Measurements from ENCODE around the gene LTBP4. TPM values are rescaled to one million over a fixed set of nuclear protein-coding genes. Genes with fewer than 3 reads are reported as not detected.

Gene LTBP4
- total RNA-seq, 6 experiments from 2014 or later, result 19.3 to 40.8 (median 34.4) TPM

GRCh38 chr19:40581531-40581930 lies 19.6 kb upstream of the LTBP4 start:
- intact Hi-C loops (cut with DNase I), result no loop called here
- Histone ChIP-seq H3K27ac (no peak overlapping the region), H3K4me3 (no peak overlapping the region), H3K9me3 (no peaks in the 10 kb centered on the region), H3K4me1 (peaks cover 0 to 5% (median 0%) of the 10 kb centered on the region in 4 donors), H3K27me3 (no peaks in the 10 kb centered on the region), H3K36me3 (peaks cover 0 to 14% (median 6%) of the 10 kb centered on the region in 4 donors)
- ATAC-seq (no peak), DNase-seq (no peak)
- 96% methylated on average over 5 of the region's 5 CpGs for WGBS (ENCODE audit: insufficient coverage, low coverage, low lambda C conversion rate, missing lambda C conversion rate)
- TF ChIP-seq POLR2A (IDR thresholded peaks at IDR 0.05) (no peak), CTCF (IDR thresholded peaks at IDR 0.05) (no peak)

- intact Hi-C loops (cut with DNase I), result no loop called here
- Histone ChIP-seq H3K27ac (no peak overlapping the region), H3K36me3 (peaks cover 0 to 18% (median 6%) of the 10 kb centered on the region in 4 donors), H3K4me1 (peaks cover 0 to 2% (median 0%) of the 10 kb centered on the region in 4 donors), H3K9me3 (no peaks in the 10 kb centered on the region), H3K4me3 (no peak overlapping the region), H3K27me3 (no peaks in the 10 kb centered on the region)
- WGBS (ENCODE audit: insufficient coverage, low coverage, low lambda C conversion rate, missing lambda C conversion rate), result 70% methylated on average over 2 of the region's 2 CpGs
- DNase-seq (no peak), ATAC-seq (no peak)
- TF ChIP-seq POLR2A (IDR thresholded peaks at IDR 0.05), result no peak
- TF ChIP-seq CTCF (IDR thresholded peaks at IDR 0.05), result no peak
Observed at GRCh38 chr19:40582467-40582866, 18.7 kb upstream of the LTBP4 start.

- Histone ChIP-seq H3K27ac (no peak overlapping the region), H3K9me3 (no peaks in the 10 kb centered on the region), H3K27me3 (no peaks in the 10 kb centered on the region), H3K4me3 (no peak overlapping the region), H3K4me1 (no peaks in the 10 kb centered on the region), H3K36me3 (peaks cover 0 to 18% (median 6%) of the 10 kb centered on the region in 4 donors)
- intact Hi-C loops (cut with DNase I), result no loop called here
- no peak for ATAC-seq
- DNase-seq, result no peak
- no CpG with 5 or more reads among the region's 14 CpGs for WGBS (ENCODE audit: insufficient coverage, low coverage, low lambda C conversion rate, missing lambda C conversion rate)
- TF ChIP-seq CTCF (IDR thresholded peaks at IDR 0.05) (no peak), POLR2A (IDR thresholded peaks at IDR 0.05) (no peak)
Observed at GRCh38 chr19:40583283-40583682, 17.9 kb upstream of the LTBP4 start.

DNA sequence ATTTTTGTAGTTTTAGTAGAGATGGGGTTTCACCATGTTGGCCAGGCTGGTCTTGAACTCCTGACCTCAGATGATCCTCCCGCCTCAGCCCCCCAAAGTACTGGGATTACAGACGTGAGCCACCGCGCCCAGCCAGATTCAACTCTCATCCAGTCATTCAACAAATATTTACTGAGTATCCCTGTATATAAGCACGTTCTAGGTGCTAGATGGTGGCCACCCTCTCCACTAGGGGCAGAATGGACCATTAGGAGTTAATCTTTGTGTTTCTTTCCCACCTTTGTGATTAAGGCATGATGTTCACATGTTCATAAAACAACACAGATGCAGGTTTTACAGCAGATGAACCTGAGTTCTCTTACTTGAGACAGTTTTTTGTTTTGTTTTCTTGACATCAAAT lies 17.2 kb upstream of the LTBP4 start:
- Histone ChIP-seq H3K27me3 (no peaks in the 10 kb centered on the region), H3K9me3 (no peaks in the 10 kb centered on the region), H3K4me1 (no peaks in the 10 kb centered on the region), H3K36me3 (peaks cover 0 to 18% (median 6%) of the 10 kb centered on the region in 4 donors), H3K27ac (no peak overlapping the region), H3K4me3 (no peak overlapping the region)
- ATAC-seq, result no peak
- intact Hi-C loops (cut with DNase I), result no loop called here
- 90% methylated on average over 2 of the region's 5 CpGs for WGBS (ENCODE audit: insufficient coverage, low coverage, low lambda C conversion rate, missing lambda C conversion rate)
- TF ChIP-seq CTCF (IDR thresholded peaks at IDR 0.05) (no peak), POLR2A (IDR thresholded peaks at IDR 0.05) (no peak)
- DNase-seq, result no peak
